Limb (tissue), 2 donors: ENCODE data around the gene C13orf46.

Source experiments
- DNase-seq, 2 donors: peaks; one replicate each; pipeline ENCODE4 v3.0.0-alpha.2; 2016; ENCODE audit errors: extremely low spot score in 2 of 2

C13orf46 gene

DNA sequence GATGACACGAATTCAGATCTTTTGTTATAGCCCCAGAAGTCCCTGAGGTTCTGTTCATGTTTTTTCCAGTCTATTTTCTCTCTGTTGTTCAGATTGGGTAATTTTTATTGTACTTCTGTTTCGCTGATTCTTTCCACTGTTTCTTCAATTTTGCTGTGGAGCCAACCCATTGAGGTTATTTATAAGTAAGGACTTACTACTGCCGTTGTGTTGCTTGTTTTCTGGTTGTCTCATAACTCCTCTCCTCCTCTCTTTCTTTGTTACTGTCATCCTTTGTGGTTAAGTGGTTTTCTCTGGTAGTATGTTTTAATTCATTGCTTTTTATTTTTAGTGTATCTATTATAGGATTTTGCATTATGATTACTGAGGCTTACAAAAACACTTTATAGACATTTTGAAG lies 61.3 kb downstream of the C13orf46 start:
- DNase-seq, result no peak

DNA sequence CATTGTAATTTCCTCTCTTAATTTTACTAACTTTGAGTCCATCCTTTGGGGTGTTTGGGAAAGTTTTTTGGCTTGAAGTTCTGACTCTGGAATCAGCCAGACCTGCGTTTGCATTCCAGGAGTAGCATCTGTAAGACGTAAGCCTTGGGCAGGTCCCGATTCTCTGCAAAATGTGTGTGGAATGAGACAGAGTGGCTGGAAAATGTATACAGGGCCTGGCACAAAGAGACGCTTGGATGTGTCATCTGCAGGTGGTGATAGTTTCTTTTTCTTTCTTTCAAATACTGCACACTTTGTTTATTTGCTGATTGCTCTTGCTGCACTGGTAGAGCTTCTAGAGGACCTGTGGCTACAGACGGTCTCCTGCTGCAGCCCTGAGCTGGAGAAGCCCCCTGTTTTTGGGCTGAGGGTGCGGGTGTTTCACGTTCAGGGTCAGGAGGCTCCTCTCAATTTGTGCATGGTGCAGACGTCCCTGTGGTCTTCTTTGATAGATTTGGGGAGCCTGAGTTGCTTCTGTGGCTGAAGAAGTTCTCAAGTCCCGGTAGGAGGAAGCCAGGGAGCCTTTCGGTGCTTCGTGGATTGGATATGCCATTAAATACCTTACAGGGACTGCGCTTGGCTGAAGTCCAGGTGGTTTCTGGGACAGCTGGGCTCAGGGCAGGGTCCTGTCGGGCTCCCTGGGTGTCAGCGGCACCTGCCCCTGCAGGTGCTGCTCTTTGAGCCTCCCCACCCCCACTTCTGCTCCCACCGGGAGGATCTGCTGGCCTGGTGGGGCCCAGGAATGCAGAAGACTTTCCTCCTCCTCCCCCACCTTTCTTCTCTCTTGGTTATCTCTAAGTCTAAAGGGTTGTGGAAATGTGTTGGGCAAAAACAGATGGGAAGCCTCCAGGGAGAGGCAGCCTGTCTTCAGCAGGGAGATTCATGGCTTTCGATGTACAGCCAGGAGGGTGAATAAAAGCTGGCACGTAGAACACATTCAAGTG lies 66.0 kb downstream of the C13orf46 start:
- peak in 1 of 2 donors; percentile 40 for DNase-seq

DNA sequence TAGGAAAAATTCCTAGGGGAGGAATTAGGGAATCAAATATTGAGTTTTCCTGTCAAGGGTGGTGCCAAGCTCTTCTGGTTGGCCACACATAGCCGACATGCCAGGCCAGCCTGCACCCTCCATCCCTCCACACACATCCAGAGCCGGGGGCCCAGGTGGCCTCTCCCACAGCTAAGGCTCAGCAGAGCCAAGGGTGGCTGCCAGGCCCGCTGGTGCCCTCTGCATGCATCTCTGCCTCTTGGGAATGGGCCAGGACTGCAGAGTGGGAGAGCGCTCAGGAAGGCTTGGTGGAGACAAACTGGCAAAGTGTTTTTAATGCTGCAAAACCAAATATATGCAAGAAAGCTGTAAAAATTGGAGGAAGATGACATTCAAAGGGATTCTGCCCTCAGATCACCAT lies 67.3 kb downstream of the C13orf46 start:
- peak in 1 of 2 donors; percentile 20 for DNase-seq

DNA sequence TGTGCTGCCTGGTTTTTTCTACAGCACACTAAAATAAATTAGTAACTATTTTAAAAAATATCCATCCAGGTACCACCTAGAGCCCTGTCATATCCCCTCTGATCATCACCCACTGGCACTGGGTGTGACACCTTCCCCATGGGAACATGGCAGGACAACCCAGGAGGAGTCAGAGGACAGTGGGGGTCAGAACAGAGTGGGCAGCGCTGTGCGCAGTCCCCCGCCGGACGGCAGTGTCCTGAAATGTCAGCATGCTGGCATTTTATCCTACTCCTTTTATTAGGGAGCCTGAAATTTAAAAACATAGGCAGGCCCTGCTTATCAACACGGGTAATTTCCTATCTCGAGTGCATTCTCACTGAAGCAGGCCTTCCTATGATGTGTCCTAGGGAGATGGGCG lies 67.9 kb downstream of the C13orf46 start:
- DNase-seq, result no peak

DNA sequence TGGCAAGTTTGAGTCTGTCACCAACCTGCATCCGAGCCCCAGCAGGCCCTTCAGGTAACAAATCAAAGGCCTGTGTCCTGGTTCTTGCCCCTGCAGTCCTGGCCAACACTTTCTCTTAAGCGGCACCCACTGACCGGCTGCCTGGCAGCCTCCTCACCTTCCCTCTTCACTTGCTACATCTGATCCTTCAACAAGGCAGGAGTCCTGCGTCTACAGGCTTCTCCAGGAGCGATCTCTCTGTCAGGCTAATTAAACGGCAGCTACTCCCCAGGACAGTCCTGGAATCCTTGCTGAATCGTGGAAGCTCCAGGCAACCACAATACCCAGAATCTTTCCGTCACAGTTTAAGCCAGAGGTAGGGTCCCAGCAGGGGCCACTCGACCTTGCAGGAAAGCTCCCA lies 68.9 kb downstream of the C13orf46 start:
- DNase-seq, result no peak

DNA sequence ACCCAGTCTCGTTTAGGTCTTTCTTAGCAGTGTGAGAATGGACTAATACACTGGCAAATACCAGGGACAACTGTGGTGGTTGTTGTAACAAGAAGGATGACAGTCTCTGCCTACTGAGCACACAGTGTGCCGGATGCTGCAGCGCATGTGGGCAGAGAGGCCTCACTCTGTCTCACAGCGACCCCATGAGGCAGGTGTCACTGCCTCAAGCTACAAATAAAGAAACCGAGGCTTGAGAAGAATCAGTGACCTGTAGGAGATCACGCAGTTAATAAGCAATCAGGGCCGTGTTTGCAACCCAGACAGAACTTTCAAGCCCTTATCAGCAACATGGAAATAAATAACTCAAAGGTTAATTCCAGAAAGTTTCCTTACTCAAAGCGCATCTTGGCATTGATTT lies 69.5 kb downstream of the C13orf46 start:
- DNase-seq, result peak in 1 of 2 donors; percentile 23

DNA sequence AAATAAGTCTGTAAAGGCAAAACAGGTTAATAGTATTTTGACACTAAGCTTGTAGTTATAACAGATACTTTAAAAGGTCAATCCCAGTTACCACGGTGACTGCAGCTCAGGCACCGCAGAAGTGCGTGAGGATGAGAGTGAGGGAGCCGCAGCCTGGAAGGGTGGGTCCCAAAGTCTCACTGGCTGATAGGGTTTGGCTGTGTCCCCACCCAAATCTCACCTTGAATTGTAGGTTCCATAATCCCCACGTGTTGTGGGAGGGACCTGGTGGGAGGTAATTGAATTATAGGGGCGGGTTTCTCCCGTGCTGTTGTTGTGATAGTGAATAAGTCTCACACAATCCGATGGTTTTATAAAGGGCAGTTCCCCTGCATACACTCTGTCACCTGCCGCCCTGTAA lies 70.0 kb downstream of the C13orf46 start:
- no peak for DNase-seq
